Measurements from ENCODE around the gene RAPGEF2.

DNA sequence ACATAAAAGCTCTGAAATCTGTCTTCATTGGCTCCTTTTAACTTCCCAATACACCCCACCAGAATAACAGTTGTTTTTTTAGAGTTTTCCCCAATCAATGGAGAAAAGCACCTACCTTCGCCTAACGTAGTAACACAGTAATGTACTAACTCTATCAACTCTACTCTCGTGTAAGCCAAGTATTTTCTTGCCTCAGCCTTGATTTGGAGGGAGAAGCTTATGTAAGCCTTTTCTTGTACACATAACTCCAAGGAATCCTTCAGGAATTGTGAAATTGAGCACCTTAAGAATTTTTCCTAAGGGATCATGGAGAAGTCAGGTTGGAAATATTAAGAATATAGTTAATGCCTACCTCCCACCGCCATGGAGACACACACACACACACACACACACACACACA lies 181.2 kb downstream of the RAPGEF2 start:
- TF ChIP-seq, protein P1, sequence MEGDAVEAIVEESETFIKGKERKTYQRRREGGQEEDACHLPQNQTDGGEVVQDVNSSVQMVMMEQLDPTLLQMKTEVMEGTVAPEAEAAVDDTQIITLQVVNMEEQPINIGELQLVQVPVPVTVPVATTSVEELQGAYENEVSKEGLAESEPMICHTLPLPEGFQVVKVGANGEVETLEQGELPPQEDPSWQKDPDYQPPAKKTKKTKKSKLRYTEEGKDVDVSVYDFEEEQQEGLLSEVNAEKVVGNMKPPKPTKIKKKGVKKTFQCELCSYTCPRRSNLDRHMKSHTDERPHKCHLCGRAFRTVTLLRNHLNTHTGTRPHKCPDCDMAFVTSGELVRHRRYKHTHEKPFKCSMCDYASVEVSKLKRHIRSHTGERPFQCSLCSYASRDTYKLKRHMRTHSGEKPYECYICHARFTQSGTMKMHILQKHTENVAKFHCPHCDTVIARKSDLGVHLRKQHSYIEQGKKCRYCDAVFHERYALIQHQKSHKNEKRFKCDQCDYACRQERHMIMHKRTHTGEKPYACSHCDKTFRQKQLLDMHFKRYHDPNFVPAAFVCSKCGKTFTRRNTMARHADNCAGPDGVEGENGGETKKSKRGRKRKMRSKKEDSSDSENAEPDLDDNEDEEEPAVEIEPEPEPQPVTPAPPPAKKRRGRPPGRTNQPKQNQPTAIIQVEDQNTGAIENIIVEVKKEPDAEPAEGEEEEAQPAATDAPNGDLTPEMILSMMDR (conservative IDR thresholded peaks at IDR 0.05; ENCODE audit: low read depth in 2 of 2): no peak
- TF ChIP-seq EZH2 (IDR thresholded peaks at IDR 0.05; ENCODE audit: low read depth, unreplicated experiment): no peak
- no peak for TF ChIP-seq POLR2AphosphoS5 (IDR thresholded peaks at IDR 0.05; ENCODE audit: low read depth)
- no peak for TF ChIP-seq STAT1 (IDR thresholded peaks at IDR 0.05; ENCODE audit: unreplicated experiment)
- no peak for TF ChIP-seq EZH2phosphoT487 (IDR thresholded peaks at IDR 0.05; ENCODE audit: unreplicated experiment)
- TF ChIP-seq ZNF331 (CRISPR knock-in tag; IDR thresholded peaks at IDR 0.05; ENCODE audit: low read depth): no peak
- TF ChIP-seq CREB1 (CRISPR knock-in tag; IDR thresholded peaks at IDR 0.05; ENCODE audit: low read depth): no peak
